ENCODE results near the gene COL17A1.

COL17A1 gene

DNA sequence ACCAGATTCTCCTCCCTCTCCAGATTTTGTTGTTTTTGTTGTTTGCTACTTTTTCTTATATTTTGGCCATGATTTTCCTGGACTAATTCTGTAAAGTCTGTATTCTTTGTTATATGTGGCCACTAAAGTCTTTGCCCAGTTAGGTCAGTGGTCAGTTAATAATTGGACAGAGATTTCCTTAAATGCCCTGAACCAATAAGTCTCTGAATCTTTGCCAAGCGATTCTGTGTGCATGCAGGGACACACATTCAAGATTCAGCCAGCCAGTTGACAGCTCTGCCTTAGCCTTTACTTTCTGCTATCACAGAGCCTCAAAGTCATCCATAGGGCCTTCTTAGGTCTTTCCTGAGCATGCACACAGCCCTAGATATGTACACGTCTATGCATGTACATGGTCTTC is 11.0 kb upstream of the COL17A1 start:
- DNase-seq, result no peak

DNA sequence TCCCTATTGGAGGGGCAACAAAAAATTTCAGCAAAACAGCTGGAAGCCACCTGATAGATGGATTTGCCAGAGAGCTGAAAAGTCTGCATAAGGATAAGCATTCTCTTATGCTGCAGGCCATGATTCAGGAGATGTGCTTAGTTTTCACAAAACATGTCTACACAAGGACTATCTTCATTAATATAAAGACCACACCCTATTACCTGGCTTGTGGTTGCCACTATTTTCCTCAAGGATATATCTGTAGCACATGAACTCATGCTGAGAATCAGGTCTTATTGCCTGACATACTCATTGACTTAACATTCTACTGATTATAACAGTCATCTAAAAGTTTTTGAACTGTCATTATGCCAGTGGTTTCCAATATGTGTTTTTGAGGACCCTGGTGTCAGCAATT is 7.1 kb upstream of the COL17A1 start:
- DNase-seq, result no peak

DNA sequence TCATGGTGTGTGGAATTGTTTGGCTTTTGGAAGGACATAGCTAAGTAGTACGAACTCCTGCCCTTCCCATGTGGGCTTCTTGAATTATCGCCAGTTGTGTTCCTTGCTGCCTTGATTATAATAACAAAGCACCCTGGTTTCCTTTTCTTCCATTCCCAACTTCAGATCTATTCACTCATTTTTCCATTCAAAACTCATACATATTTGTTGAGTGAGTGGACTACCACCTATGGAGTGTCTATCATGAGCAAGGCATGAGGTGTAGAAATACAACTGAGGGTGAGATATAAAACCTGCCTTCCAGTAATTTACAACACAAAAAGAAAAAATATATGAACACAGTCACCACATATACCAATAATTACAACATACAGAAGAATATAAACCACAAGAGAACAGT is 4.9 kb upstream of the COL17A1 start:
- no peak for DNase-seq

DNA sequence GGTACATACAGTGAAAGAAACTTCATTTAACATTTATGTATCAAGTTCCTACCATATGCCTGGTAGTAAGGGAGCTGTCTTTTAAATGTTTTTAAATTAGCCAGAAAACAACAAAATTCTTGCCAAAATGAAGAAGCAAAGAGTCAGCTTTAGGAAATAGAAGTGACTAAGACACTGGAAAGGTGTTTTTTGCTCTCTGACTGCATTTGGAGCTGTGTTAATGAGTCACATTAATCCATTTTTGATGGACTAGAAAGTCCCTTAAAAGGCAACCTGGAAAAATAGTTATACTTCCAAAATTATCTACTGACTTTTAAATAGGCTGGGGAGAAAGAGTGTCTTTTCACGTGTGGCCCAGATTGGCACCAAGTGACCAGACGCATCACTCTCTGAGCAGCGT is 3.9 kb upstream of the COL17A1 start:
- no peak for DNase-seq

DNA sequence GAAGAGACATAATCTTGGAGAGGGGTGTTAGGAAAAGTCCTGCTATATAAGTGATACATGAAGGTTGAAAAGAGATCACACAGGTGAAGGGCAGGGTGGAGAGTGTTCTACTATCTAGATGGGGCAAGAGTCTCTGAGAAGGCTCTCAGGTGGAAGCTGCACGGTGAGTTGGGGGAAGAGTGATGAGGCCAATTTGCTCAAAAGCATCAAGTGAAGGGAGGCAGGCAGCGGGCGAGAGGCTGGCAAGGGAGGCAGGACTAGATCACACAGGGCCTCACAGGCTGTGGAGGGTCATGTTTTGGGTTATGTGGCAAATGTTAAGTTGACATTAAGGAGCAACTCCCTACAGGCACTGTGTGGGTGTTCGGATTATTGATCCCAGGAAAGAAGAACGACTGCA is 2.6 kb upstream of the COL17A1 start:
- DNase-seq, result no peak

DNA sequence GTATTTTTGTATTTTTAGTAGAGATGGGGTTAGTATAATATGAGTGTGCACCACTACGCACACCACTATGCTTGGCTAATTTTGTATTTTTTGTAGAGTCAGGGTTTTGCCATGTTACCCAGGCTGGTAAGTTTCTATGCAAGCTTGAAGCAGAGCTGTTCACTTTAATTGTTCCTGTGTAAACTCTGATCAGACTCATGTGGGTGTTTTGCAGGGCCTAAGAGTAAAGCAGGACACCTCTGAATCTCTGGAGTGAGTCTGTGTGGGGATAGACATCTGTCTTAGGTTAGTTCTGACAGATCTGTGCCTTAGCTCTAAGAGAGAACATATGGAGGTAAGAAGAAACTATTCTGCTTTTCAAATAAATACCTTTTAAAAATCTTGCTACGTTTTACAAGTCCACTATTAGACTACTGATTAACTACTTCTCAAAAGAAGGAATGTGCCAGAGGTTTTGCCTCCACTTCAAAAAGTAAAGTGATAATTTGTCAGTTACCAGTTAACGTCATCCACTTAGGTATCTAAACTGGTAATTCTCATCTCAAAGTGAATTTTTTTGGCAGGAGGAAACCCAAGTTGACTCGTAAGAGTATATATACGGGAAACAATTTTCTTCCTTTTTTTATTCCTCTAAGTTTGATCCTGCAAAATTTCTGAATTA is 1.1 kb downstream of the COL17A1 start:
- DNase-seq, result no peak

DNA sequence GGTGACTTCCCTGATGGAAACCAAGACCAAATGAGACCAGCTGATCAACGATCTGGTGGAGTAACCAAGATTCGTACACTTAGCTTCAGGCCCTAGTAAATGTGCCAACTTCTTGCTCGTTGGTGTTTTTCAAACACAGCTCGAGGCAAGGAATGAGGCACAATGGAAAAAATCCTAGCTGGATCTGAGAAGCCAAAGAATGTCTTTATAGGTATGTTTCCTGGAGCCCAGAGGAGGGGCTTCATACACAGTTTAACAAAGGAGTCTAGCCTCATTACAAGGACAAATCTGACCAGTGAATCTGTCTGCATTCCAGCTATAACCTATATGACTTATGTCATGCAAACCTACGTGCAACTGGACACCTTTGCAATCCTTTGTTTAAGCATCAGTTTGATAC is 3.7 kb downstream of the COL17A1 start:
- DNase-seq, result no peak

DNA sequence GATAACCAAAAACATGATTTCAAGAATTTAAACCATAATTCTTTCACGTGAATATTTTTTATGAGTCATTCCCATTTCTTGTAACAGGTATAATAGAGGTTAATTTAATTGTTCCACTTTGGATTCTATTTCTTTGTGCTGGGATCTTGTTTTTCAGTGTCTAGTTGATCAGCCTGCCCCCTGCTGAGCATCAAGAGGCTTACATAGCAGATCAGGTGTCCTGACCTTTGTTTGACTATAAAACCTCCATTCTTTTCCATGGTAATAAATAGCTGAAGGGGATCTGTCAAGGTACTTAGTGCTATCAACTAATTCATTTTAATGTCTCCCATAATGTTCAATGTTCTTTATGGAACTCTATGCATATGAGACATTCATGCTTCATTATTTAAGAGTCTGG is 4.9 kb downstream of the COL17A1 start:
- peak; percentile 27 for DNase-seq

DNA sequence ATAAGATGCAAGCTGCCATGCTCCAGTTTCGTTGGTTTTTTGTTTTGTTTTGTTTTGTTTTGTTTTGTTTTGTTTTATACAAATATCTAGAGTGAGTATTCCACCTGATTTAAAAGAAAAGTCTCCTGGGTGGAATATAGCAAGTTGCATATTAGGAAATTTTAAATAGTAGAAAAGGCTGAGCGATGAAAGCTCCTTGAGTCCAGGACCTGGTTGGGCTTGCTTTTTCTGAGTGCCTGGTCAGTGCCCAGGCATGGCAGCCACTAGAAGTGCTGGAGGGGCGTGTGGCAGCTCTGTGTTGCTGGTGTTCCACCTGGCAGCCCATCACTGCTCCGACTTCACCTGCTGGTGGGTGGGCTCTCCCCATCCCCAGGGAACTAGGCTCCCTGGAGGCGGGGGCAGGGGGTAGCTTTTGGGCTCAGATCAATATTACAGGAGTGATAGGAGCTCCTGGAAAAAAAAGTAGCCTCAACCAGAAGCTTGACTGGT is 8.0 kb downstream of the COL17A1 start:
- no peak for DNase-seq

DNA sequence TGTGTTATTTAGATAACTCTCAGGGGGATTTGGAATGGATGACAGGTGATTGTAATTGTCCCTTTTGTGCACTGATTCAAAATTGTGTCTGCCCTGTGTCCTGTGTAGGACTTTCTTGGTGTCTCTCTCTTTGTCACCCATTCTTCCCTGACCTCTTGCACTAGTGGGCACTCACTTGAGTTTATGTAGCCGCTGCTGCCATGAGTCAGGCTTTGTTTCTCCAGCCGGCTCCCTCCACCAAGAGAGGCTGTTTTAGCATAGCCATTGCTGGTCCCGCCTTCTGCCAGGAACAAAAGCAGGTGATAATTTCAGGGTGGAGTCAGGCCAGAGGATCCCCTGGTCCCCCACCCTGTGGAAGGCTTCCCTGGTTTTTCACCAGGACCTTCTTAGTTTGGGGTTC is 8.4 kb downstream of the COL17A1 start:
- DNase-seq, result no peak

DNA sequence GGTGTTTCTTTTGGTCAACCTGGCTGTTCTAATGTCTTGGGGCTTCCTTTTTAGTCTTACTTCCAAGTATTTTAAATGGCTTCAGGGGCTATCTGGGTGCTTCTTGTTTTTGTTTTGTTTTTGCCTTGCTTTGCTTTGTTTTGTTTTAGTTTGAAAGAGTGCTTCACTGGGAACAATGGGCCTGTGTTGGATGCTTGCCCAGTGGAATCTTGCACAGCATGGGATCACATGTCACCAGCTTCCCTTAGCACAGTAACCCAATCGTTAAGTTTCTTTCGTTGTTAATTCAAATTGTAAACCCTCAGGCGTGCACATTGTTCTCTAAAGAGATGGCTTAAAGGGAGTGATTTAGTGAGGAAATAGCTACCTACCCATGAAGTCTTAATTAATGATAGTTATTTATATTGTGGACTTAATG is 8.9 kb downstream of the COL17A1 start:
- DNase-seq, result peak; percentile 2

DNA sequence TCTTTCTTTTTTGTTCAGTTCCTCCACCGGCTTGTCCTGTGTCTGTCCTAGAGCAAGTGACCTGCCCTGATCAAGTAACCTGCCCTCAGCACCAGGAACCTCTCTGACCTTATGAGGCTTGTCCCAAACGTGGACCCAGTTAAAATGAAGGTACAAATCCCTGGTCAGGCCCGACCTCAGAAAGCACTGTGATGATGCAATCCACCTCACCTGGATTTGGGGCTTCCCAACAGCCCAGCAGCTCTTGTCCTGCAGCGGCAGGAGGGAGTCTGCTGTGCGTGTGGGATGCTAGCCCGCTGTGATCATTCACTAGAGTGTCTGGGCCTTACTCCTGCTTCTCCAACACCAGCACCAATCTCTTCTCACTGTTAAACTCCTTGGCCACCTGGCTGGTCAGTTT is 11.2 kb downstream of the COL17A1 start:
- DNase-seq, result no peak

DNA sequence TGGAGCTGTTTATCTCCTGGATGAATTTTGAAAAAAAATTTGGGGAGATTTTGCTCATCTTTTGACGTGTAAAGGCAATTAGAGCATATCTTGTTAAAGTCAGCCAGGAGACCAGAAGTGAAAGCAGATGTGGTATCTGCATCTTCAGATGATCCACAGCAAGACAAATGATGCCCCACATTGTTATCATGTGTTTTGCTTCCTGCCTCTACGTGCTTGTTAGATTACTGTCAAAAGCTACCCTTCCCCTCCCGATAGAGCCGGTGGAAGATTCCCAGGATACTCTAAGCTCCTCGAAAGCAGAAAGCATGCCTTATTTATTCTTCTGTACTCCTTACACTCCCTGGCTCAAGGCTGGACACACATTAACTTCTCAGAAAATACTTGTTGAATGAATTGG is 12.9 kb downstream of the COL17A1 start:
- DNase-seq, result no peak

DNA sequence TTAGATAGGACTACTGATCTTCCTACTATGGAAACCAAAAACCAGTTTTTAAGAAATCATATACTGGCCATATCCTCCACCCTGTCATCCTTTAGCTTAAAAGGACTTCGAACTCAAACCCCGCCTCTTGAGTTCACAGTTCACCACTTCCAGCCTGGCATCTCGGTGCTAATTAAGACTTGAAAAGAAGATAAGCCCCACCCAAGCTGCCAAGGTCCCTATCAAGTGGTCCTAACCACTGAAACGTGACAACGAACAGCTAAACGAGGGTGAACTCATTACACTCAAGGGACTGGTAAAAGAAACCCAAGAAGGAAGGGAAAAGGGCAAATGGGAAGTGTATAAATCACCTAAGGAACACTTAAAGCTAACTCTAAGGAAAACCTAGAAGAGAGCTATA is 16.1 kb downstream of the COL17A1 start:
- no peak for DNase-seq

DNA sequence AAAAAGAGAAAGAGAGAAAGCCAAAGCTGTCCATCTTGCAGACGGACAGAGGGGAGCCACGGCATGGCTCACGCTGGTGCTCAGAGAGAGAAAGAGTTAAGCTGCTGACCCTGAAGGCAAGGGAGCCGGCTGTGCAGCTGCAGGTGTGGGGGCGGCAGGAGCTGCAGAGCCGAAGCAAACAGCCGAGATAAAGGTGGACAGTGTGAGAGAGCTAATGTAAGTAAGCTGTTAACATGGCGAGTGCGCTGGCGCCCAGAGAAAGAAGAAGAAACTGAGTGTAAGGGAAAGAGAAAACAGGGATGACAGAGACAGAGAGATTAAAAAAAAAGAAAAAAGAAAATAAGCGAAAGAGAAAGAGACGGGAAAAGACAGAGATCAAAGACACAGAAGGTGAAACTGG is 18.2 kb downstream of the COL17A1 start:
- DNase-seq, result no peak

DNA sequence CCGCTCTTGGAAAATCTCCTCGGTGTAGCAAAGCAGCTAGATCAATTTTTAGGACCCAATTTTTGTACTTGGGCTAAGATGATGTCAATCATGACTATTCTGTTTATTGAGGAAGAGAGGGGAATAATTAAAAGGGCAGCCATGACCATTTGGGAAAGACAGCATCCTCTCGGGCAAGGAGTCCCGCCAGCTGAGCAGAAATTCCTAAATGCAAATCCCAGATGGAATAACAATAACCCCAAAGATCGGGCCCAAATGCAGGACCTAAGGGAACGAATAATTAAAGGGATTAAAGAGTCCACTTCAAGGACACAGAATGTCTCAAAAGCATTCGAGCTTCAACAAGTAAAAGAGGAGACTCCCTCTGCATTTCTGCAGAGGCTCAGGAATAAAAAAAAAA is 18.7 kb downstream of the COL17A1 start:
- DNase-seq, result no peak

DNA sequence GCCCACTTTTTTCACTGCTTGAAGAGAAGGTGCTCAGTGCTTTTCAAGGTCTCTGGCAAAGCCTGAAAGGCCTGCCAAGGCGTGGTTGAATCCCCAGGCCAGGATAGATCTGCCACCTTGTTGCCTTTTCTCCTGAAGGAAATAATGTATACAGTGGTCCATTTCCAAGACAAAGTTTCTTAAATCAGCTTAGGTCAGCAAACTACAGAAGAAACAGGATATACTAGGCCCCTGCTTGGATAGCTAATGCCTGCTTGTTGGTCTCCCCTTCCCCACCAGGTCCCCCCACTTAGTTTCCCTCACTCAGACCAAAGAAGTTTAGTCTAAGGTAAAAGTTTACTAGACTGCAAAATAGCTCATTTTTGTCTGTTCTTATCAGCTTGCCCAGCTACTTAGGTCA is 19.9 kb downstream of the COL17A1 start:
- DNase-seq, result no peak

DNA sequence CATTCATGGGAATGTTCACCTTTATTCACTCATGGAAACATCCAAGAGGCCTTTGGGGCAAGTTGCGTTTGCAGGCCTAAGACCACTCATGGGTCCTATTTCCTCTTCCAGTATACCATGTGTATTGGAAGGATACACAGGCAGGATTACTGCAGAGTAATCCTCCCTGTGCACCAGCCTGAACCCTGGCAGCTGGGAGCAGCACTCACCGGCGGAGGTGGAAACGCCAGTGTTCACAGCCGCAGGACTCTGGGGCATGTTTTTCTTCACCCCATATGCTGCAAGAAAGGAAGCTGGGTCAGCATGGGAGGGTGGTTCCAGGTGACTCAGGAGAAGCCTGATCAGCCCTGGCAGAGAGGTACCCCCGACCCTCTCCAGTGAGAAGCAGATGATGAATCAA is 24.5 kb downstream of the COL17A1 start:
- DNase-seq, result no peak

DNA sequence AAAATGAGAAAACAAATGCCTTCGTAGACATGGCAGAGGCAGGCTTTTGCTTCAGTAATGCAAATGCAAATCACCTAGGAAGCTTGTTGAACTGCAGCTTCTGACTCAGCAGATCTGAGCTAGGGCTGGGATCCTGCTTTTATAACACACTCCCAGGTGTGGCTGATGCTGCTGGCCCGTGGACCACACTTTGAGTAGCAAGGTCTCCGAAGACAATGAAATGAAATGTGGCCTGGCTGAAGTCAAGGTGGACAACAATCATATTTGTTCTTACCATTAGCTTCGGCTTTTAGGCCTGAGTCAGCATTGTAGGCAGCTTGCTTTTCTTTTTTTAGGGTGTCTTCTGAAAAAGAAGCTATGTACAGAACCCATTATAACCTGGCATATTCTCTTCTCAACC is 26.3 kb downstream of the COL17A1 start:
- DNase-seq, result no peak

DNA sequence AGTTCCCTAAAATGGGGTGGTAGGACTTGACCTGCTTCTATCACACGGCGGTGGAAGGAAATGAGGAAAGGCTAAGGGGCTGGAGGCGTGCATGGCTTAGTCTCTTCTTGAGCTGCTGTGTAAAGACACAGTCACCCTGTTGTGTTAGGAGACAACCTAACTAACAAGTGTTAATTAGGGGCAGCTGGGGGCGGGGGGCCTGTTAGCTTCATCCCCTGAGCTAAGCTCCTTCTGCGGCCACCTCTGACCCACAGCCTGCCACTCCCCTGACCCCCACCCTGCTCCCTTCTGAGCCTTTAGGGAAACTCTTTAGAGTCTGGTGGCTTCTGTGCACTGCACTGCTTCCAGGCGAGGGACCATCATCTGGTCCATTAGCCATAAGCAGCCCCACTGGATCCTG is 28.0 kb downstream of the COL17A1 start:
- no peak for DNase-seq

DNA sequence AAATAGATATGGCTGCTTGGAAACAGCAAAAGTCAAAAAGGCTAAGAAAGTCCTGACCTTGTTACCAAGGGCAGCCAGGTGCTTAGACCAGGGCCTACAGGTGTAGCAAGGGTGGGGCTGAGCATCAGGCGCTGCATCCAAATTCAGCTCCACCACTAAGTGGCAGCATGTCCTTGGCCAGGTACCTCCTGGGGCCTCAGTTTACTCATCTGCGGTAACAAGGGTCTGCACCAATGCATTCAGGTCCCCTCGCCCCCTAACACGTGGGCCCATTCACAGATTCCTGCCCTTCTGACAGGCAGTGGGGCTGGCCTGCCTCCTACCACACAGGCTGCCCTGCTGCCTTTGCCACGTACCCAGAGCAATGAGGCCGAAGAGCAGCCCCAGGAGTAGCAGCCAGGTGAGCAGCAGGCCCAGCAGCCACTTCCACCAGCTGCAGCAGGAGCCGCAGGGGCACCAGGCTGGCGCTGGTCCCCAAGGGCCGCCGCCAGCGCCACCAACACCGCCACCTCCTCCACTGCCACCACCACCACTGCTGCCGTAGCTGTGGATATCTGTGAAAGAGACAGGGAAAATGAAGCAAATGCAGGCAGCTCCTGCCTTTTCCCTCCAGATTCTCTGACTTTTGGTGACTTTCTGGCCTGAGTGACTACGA is 28.9 kb downstream of the COL17A1 start:
- no peak for DNase-seq

DNA sequence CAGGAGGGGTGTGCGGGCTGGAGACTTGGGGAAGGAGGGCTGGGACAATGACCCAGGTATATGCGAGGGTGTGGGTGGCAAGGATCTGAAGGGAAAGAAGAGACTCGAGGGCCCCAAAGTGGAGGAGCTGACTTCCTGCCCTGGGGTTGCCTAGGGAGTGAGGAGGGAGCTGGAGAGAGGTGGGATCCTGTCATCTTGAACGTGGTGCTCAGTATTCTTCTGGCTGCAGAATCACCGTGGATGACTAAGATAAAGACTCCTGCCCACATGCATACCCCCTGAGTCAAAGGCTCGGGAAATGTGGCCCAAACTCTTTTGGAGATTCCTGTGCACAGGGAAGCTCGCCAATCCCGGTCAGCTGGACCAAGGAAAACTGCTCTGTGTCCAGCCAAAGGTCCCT is 31.2 kb downstream of the COL17A1 start:
- DNase-seq, result no peak

DNA sequence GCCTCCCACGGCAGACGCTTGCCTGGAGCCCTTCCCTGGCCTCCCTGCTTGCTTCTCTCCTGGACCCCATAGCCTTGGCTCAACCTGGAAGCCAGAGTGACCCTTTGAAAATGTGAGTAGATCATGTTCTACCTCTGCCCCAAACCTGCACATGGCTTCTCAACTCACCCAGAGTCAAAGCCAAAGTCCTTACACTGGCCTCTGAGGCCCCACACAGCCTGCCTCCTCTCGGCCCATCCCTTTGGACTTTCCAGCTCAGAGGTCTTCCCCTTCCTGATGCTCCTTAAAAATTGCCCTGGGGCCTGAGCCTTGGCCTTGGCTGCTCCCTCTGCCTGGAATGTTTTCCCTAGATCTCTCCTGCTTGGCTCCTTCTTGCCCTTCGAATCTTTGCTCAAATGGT is 32.5 kb downstream of the COL17A1 start:
- no peak for DNase-seq

DNA sequence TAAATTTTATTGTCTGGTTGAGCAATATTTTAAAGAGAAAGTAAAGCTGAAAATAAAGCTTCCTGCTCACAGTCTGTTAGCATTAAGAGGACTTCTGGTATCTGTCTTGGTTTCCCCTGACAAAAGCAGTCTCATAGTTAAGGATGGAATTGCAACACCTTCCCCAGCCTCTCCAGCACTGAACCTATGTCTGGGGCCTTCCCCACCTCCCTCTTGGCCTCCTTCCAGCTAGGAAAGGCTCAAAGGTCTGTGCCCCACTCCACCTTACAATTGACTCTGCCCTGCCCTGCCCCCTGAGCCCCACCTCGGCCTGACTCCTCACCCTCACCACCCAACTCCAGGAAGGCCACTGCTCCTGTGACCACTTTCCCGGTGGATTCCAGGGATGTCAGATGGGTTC is 33.2 kb downstream of the COL17A1 start:
- DNase-seq, result no peak
